Suprapubic skin (tissue), 3 donors: Measurements from ENCODE around the gene TCEA2.

Source experiments
- CTCF ChIP-seq, 2 donors: fragments of 200-600 bp in 1 of 2; fragments of 450-650 bp in 1 of 2; sonication (generic) in 1 of 2; IDR thresholded peaks; one replicate each; pipeline ENCODE4 v1.5.1; 2016 to 2019; ENCODE audit warnings: antibody characterized with exemption in 2 of 2, mild to moderate bottlenecking in 1 of 2, moderate library complexity in 1 of 2
- POLR2A ChIP-seq, 2 donors: fragments of 450-650 bp; IDR thresholded peaks; one replicate each; pipeline ENCODE4 v1.6.1; 2017; ENCODE audit warnings: antibody characterized with exemption in 2 of 2, mild to moderate bottlenecking in 2 of 2, moderate library complexity in 2 of 2

- TF ChIP-seq CTCF (IDR thresholded peaks at IDR 0.05) (no peak), POLR2A (IDR thresholded peaks at IDR 0.05) (no peak)
Measured at GRCh38 chr20:64078934-64079272, 15.9 kb downstream of the TCEA2 start.
